Suppressor macrophage (primary cell): ENCODE data around the gene ERC1.
A peak's percentile ranks its signal among the peaks of the same experiment; 100 is the strongest.
"Not testable (repeated sequence)": the region's sequence is repeated elsewhere in the genome, so short reads cannot be mapped to it uniquely, and the experiment has no call there.

Source experiments
- DNase-seq, 4 experiments: peaks; one replicate each; pipeline ENCODE4 v3.0.0-alpha.2; 2020 to 2022

ERC1 gene

DNA sequence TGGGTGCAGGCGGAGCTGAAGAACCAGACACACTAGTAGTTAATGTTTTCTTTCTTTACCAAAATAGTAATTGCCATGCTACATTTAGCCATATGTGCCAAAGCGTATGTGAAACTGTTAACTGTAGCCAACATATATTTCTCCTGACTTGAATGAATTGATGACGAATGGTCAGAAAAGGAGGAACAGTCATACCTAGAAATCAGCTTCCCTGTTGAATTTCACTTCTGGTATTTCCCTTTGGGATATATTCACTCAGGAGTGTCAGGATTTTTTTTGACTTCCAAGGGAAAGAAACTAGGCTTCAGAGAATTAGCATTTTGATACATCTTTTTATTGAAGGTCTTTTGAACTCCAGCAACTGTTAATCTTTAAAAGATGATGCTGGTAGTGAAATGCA, 87.0 kb downstream of the ERC1 start:
- DNase-seq: peak in 2 of 4 experiments; percentile 16 to 22

DNA sequence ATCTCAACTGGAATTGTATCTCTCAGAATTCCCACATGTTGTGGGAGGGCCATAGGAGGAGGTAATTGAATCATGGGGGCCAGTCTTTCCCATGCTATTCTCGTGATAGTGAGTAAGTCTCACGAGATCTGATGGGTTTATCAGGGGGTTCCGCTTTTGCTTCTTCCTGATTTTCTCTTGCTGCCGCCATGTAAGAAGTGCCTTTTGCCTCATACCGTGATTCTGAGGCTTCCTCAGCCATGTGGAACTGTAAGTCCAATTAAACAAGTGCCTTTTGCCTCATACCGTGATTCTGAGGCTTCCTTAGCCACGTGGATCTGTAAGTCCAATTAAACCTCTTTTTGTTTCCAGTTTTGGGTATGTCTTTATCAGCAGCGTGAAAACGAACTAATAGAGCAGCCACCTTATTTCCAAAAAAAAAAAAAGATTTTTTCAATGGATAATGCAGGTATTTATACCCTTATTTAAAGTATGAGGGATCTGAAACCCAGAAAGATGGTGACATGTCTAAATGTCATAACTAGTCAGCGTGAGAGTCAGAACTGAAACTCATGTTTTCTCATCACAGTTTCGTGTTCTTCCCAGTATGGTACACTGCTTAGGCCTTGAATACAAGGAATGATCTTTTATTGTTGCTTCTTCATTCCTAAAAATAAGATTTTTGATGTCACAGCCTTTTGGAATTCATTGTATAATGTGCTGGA, 89.6 kb downstream of the ERC1 start:
- DNase-seq: peak in 3 of 4 experiments; percentile 14 to 20 (median 18)

DNA sequence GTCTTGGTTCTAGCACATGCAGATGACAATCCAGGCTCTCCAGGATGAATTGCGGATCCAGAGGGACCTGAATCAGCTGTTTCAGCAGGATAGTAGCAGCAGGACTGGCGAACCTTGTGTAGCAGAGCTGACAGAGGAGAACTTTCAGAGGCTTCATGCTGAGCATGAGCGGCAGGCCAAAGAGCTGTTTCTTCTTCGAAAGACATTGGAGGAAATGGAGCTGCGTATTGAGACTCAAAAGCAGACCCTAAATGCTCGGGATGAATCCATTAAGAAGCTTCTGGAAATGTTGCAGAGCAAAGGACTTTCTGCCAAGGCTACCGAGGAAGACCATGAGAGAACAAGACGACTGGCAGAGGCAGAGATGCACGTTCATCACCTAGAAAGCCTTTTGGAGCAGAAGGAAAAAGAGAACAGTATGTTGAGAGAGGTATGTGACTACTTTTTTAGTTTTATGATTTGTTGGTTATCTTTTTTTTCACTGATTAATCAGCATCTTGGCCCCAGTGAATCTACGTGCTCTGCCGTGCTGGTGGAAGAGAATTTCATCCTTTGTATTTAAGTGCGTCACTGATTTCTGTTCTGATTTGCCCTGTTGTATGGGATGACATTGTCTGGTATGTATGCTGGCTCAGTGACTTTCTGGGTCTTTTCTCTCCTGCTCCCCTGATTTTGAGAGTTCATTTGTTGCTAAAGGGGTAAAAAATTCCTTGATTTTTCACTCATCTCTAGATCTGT, 92.3 kb downstream of the ERC1 start:
- no peak for DNase-seq

DNA sequence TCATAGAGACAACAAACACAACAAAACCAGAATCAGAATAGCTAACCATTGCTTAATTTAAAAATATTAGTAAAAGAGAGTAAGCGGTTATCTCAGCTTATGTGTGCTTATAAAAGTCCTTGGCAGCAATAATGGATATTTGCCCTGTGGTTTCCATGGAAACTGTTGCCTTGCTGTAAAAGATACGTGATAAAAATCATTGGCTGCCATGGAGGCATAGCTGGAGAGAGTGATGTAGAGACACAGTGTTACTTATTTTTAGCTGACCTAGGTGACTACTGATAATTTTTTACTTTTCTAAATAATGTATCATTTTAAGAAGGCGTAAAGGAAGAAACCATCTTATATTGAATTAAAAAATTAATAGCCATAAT, 92.9 kb downstream of the ERC1 start:
- DNase-seq: no peak

DNA sequence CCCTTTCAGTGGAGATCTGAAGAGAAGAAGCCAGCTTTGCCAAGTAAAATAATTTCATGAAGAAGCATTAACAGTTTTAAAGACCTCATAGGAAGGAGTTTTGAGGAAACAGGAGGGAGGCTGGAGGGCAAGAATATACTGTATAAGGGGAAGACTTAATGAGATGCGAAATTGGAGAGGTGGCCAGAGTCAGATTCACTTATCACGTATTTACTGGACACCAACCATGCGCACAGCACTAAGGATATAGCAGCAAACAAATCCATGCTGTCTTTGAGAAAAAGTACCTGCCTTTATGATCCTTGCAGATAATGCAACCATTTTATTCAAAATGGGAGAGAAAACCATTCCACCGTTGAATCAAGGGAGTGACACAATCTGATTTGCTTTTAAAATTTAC, 100.3 kb downstream of the ERC1 start:
- DNase-seq: no peak

DNA sequence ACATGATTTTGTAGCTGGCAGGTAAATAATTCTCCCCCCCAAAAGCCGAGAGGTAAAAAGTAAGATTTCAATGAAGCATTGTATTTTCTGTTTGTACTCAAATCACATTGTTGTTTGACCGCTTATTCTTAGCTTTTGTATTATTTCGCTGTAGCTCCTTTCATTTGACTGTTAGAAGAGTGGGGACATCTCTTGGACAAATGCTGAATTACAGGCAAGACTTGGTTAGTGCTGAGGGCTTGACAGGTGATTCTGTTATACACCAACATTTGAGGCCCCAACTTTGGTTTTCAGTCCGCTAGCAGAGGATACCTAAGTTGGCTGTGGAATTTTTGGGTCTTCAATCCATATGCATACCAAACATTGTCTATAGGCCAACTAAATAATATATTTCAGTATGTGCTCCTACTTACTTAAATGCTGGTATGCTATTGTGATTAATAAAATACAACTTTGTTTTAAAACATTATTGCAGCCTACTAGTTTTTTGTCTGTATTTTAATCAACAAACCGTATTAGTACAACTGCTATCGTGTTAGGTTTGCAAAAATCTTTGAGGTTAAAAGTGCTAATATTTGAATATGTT, 102.2 kb downstream of the ERC1 start:
- peak; percentile 54 to 74 (median 58) for DNase-seq

DNA sequence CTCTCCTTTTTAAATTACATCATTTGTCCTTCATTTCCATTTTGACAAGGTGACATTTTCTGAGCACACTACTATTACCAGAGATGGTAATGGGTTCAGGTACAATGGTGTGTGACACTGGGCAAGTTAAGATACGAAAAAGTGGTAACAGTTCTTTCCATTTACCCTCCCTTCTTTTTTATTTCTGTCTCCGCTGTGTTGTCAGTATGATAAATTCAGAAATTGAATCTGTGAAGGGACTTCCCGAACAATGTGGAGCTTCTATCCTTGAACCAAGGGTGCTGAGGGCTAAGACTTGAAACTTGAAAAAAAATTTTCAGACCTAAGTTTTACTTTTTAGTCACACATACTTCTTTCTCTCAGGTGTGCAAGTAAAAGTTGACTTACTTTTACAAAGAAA, 103.7 kb downstream of the ERC1 start:
- DNase-seq: no peak

DNA sequence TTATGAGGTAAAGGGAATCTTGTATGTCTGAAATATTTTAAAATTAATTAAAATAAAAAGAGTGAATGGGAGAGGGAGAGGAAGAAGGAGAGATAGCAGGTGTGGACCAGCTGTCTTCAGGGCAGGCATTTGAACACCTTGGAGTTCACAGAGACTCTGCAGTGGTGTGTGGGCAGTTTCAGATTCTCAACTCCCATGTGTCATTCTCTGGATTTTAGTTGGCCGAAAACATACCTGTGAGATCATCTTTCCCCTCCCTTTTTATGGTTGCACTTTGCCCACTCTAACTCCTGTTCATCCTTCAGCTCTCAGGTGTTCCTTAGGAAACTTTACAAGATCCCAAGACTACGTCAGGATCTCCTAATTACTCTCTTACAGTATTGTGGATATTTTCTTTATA, 108.1 kb downstream of the ERC1 start:
- DNase-seq: no peak

DNA sequence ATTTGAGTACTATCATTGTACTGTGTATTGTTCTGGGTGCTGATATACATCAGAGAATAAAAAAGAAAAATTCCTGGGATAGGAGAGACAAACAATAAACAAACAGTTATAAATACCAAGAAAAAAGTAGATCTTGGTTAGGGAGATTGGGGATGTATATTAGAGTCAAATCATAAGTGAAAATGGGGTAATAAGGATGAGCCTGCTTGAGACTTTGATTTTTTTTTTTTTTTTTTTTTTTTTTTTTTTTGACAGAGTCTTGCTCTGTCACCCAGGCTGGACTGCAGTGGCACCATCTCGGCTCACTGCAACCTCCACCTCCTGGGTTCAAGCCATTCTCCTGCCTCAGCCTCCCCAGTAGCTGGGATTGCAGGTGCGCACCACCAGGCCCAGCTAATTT, 108.6 kb downstream of the ERC1 start:
- not testable (repeated sequence) for DNase-seq

DNA sequence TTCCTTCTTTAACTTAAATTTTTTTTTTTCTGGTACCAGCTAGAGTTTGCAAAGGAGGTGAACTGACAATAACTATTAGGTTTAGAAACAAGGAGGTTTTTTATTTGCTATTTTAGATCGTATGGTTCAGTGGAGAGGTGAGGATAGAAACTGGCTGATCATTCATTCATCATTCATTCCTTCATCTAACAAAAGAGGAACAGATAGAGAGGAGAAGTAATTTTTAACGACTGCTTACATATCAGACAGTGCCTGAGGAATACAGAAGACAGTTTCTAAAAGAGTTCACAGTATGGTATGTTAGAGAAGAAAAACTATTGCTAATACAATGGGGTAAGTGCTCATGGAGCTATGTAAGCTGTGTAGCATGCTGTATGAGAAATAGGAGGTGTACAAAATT, 111.1 kb downstream of the ERC1 start:
- peak in 2 of 4 experiments; percentile 40 to 46 for DNase-seq

DNA sequence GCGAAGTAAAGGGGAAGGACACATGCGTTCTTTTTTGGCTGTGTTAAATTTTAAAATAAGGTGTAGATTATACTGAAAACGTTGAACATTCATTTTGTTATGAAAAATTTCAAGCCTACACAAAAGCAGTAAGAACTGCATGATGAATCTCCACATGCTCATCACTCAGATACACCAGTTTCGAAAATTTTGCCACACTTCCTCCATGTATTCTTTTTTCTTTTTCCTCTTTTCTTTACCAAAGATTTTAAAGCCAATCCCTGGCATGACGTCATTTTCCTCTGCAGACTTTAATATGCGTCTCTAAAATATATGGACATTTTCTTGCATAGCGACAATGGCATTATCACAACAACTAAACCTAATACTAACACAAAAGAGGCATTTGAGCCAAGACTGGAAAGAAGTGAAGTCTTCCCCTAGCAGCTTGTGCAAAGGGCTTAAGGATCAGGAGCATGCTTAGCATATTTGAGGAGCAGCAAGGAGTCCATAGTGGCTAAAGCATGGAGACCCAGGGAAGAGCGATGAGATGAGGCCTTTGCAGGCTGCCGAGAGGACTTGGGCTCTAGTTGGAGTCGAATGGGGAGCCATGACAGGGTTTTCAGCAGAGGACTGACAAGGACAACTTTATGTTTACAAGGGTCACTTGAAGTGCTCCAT, 111.9 kb downstream of the ERC1 start:
- DNase-seq: peak; percentile 44 to 78 (median 65)

DNA sequence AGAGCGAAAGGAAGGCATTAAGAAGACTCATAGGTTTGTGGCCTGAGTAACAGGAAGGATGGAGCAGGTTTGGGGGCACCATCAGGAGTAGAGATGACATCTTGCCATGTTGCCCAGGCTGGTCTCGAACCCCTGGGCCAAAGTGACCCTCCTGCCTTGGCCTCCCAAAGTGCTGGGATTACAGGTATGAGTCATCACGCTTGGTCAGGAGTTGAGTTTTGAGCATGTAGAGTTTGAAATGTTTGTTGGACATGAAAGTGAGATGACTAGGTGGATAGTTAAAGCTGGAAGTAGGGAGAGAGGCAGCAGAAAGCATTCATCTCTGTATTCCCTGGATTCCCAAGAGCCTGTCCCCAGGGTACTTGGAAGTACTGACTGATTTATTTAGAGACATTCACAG, 112.6 kb downstream of the ERC1 start:
- DNase-seq: no peak

DNA sequence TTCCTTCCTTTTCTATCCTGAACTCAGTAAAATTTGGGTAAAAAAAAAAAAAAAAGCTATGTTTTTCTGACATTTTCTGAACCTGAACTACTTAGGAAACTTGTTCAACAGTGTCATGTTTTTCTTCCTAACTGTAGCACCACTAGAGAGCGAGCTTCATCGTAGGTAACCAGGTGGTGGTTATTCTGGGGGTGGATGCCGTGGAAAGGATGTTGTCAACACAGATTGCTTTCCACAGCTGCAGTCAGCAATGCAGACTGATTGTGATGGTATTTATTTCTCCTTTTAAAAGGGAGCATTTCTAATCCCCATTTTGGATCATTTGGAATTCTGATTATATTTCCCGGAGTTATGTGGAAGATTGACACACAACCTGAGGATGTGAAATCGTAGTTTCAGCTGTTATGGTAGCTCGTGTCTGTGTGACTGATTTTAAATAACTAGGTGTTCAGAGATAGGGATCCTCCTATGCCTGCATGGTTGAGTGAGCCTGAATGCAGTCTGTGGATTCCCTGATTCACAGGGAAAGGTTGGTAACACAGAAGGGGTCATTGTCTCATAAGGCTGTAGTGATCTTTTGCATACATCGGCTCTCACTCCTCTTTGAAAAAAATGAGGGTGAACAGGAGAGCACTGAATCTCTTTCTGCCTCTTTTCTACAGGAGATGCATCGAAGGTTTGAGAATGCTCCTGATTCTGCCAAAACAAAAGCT, 113.2 kb downstream of the ERC1 start:
- no peak for DNase-seq

DNA sequence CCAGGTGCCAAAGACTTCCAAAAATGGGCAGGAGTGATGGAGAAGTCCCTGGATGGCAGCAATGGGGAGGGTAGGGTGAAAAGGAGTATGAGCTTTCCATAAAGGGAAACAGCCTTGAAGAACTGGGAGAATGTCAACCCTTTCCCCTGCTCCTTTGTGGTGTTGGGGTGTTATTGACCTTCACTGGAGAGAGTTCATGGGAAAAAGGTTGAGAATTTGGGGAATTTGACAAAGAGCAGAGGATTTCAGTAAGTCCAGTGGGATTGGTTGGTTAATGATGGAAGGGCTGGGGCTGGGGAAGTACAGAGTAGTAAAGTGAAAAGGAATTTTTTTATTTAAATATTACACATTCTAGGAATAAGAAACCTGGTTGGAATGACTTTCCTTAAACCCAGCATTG, 116.6 kb downstream of the ERC1 start:
- DNase-seq: no peak

DNA sequence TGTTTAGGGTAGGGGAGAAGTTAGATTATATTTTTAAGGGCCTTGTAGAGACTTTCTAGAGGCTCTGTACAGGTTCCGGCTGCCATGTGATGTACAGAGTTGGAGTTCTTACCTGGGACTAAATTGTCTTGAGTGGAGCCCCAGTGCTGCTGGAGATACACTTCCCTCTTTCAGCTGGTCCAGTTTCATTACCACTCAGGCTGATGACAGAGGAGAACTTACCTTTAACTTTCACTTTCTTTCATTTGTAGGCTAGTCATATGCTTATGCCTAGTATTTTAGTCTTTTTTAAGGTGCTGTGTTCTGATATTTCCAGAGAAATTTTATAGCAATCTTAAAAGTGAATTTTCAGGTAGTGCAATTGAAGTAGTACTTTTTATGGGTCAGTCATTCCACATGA, 117.3 kb downstream of the ERC1 start:
- DNase-seq: peak in 3 of 4 experiments; percentile 19 to 44 (median 40)

DNA sequence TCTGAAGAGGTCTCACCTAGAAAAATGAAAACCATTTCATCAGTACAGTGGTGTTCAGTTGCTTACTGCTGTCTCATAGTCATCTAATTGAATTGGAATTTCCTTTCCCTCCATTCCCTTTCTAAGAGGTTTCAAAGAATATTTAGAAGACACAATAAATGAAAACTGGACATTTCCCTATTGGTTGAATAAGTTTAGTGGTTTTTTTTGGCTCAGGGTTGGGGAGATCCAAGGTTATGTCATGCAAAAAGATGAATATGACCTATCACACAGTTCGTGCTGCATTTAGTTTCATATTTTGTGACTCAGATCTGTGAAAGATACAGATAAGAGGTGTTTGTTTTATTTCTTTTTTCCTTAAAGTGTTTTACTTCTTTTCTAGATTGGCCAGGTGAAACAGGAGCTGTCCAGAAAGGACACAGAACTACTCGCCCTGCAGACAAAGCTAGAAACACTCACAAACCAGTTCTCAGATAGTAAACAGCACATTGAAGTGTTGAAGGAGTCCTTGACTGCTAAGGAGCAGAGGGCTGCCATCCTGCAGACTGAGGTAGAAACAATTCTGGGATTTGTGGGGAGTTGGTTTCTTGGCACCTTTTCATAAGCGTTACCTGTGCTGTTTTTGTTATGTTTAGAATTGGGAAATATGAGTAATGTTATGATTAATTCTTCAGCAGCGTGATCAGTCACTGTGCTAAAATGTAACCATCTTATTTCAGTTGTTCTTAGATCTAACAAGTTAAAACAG, 124.6 kb downstream of the ERC1 start:
- DNase-seq: no peak

DNA sequence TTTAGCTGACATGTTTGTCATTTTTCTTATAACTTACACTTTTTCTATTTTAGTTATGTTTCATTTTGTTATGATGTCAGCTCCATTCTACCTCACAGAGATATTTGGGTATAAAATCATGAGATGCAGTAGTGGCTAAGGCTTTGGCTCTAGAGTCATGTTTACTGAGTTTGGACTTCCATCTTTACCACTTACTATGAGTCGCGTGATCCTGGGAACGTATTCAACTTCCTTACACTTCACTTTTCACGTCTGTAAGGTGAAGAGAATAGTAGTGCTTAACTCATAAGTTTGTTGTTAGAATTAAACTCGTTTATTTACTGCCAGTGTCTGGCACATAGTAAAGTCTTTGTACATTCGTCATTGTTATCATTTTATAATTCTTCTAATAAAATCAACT, 126.3 kb downstream of the ERC1 start:
- no peak for DNase-seq

DNA sequence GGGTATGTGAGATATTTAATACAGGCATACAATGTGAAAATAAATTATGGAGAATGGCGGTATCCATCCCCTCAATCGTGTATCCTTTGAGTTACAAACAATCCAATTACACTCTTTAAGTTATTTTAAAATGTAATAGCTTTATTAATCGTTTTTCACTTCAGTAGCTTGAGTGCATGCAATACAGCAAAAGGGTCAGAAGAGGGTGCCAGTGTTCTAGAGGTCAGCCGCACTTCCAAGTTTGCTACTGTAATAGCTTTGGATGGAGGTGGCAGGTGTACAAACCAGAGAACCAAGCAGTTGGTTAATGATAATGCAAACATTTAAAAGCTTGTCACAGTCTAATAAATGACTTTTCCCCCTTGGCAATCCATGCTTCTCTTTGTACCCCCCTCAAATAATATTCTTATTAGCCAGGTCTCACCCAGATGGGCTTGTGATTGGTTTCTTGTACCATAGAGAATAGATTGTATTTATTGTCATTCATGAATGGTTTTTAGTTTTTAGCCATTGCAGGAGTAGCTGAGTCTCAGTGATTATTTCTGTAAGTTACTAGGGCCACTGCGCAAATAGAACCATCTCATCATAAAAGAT, 127.0 kb downstream of the ERC1 start:
- peak; percentile 70 to 85 (median 81) for DNase-seq

DNA sequence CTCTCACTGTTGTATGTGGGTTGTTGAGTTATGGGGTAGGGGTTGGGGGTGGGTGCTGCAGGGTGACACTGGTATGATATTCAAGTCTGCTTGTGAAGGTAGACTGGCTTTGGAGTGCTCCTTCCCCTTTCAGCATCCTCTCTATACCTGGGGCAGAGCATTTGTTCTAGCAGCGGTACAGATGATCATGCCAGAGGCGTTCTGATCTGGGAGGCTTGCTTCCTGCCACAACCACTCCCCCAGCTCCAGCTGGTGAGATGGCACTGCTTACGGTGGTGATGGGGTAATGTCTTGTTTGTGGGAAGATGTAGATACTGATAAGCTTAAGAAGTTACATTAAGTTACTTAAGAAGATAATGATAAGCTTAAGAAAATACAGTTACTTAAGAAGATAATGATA, 131.8 kb downstream of the ERC1 start:
- DNase-seq: no peak

DNA sequence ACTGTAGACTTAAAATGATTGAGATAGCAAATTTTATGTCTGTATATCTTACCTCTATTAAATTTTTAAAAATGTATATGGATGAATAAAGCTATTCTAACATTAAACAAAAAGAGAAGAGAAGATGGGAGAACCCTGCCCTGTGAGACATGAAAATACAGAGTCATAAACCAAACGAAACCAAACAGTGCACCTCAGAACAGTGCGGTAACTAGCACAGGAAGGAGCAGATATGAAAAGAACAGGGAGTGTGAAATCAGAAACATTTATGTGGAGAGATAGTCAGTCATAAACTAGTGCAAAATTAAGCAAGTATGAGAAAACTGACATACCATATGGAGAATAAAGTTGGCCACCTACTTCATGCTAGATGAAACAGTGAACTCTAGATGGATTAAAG, 135.1 kb downstream of the ERC1 start:
- DNase-seq: no peak

DNA sequence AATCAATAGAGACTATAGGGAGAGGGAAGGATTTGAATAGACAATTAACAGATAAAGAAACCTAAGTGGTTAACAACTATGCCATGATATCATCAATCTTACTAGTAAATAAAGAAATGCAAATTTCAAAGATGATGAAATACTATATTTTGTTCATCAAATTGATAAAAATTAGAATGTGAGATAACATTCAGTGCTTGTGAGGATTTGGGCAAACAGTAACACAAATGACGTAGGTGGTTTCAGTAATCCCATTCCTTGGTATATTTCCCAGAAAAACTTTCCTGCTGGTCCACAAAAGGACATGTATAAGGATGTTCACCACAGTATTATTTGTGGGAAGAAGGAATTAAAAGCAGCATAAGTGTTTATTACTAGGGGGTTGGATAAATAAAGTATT, 136.0 kb downstream of the ERC1 start:
- no peak for DNase-seq

DNA sequence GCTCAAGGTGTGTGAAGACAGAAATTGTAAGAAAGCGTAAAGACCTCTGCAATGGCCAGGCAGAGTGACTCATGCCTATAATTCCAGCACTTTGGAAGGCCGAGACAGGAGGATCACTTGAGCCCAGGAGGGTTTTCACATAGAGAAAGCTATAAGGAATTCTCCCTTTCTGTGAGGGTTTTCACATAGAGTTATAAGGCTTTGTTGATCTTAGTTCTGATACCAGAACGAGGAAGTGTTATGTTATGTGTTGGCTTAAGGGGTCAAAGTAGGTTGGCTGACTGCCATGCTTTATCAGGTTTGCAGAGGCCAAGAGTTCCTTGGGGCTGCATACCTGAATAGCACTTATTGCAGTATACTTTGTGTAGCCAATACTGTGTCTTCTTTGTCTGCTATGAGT, 139.1 kb downstream of the ERC1 start:
- no peak for DNase-seq
